ENCODE measurements around the gene RNF112.

- TF ChIP-seq, protein P1, sequence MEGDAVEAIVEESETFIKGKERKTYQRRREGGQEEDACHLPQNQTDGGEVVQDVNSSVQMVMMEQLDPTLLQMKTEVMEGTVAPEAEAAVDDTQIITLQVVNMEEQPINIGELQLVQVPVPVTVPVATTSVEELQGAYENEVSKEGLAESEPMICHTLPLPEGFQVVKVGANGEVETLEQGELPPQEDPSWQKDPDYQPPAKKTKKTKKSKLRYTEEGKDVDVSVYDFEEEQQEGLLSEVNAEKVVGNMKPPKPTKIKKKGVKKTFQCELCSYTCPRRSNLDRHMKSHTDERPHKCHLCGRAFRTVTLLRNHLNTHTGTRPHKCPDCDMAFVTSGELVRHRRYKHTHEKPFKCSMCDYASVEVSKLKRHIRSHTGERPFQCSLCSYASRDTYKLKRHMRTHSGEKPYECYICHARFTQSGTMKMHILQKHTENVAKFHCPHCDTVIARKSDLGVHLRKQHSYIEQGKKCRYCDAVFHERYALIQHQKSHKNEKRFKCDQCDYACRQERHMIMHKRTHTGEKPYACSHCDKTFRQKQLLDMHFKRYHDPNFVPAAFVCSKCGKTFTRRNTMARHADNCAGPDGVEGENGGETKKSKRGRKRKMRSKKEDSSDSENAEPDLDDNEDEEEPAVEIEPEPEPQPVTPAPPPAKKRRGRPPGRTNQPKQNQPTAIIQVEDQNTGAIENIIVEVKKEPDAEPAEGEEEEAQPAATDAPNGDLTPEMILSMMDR (IDR thresholded peaks at IDR 0.05): no peak
- no peak for TF ChIP-seq POLR2A (IDR thresholded peaks at IDR 0.05)
Observed at GRCh38 chr17:19421219-19421618, 10.2 kb downstream of the RNF112 start.

Measured in right lobe of liver (tissue), 4 donors.